OCI-LY3 (cell line): ENCODE measurements around the gene SARDH.

ENCODE experiments used
- CTCF ChIP-seq: fragments of 200-600, 300-600 bp; sonication (generic); IDR thresholded peaks from 2 replicates; pipeline ENCODE4 v1.5.1; 2014; ENCODE audit warnings: antibody characterized with exemption, low read length, low read depth
- EZH2phosphoT487 ChIP-seq: fragments of 200-600 bp; shearing (Covaris generic); IDR thresholded peaks from 2 replicates; pipeline ENCODE4 v1.6.1; 2018; ENCODE audit warnings: antibody characterized with exemption, mixed run types, low read depth

DNA sequence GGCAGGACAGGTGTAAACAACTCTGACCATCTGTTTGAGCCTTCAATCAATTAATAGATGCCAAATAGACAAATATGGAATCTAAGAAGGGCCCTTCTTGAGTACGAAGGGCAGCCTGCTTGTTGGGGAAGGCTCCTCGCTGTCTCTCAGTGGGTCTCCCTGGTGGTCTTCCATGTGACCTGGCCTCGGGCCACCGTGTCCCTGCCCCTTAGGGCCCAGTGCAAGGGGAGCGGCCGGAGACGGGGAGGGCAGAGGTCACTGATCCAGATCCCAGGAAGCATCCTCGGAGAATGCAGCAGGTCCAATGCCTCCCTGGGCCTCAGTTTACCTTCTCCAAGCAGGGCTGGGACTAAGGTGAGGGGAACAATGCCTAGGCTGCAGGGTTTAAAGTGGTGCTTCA is 99.4 kb downstream of the SARDH start:
- TF ChIP-seq CTCF = no peak
- no peak for TF ChIP-seq EZH2phosphoT487
